Measurements from ENCODE around the gene PTPRN2.

Gene PTPRN2

GRCh38 chr7:157496416-157497275, 1091.0 kb downstream of the PTPRN2 start:
- no peak for DNase-seq (ENCODE audit: low spot score)
- no peak for TF ChIP-seq CTCF (IDR thresholded peaks at IDR 0.05)
- Histone ChIP-seq H3K27ac (no peak overlapping the region), H3K4me3 (no peak overlapping the region)

GRCh38 chr7:157495594-157495993, 1092.0 kb downstream of the PTPRN2 start:
- Histone ChIP-seq H3K4me3 (no peak overlapping the region), H3K27ac (no peak overlapping the region)
- no peak for DNase-seq (ENCODE audit: low spot score)
- TF ChIP-seq CTCF (IDR thresholded peaks at IDR 0.05): no peak

GRCh38 chr7:157495177-157495553, 1092.5 kb downstream of the PTPRN2 start:
- H3K4me3 ChIP-seq: no peak overlapping the region

GRCh38 chr7:157494506-157495176, 1093.0 kb downstream of the PTPRN2 start:
- peak; percentile 60 for DNase-seq (ENCODE audit: low spot score)
- no peak for TF ChIP-seq CTCF (IDR thresholded peaks at IDR 0.05)
- Histone ChIP-seq H3K4me3 (no peak overlapping the region), H3K27ac (no peak overlapping the region)

More at GRCh38 chr7:157495177-157495553, 1092.5 kb downstream of the PTPRN2 start:
- no peak overlapping the region for H3K27ac ChIP-seq
- TF ChIP-seq CTCF (IDR thresholded peaks at IDR 0.05): no peak
- DNase-seq (ENCODE audit: low spot score): no peak

GRCh38 chr7:157493776-157494175, 1093.8 kb downstream of the PTPRN2 start:
- TF ChIP-seq CTCF (IDR thresholded peaks at IDR 0.05): no peak
- H3K27ac ChIP-seq: no peak overlapping the region
- no peak overlapping the region for H3K4me3 ChIP-seq
- DNase-seq (ENCODE audit: low spot score): peak; percentile 40

GRCh38 chr7:157493017-157493416, 1094.6 kb downstream of the PTPRN2 start:
- Histone ChIP-seq H3K4me3 (no peak overlapping the region), H3K27ac (no peak overlapping the region)
- DNase-seq (ENCODE audit: low spot score): no peak
- TF ChIP-seq CTCF (IDR thresholded peaks at IDR 0.05): no peak
